Measurements from ENCODE around the gene NETO2. TPM values are rescaled to one million over a fixed set of nuclear protein-coding genes. Genes with fewer than 3 reads are reported as not detected.

NETO2 gene
- total and polyA plus RNA-seq, 9 of the 15 experiments (the other 6 are each of a cell fraction or from before 2014, with no cell fraction given), result 4.1 to 37.0 (median 22.2) TPM

- TF ChIP-seq E2F6 (IDR thresholded peaks at IDR 0.05; ENCODE audit: borderline replicate concordance in 1 of 2, extremely low read depth in 1 of 2, insufficient read depth in 1 of 2, insufficient read length in 1 of 2, low read depth in 1 of 2, low read length in 1 of 2, poor library complexity in 1 of 2, severe bottlenecking in 1 of 2) (peak; percentile 96 to 97), KDM2B (CRISPR knock-in tag; IDR thresholded peaks at IDR 0.05) (no peak), ARID4B (CRISPR knock-in tag; IDR thresholded peaks at IDR 0.05) (0 out of 2 replicates have a peak, but pooled peaks have one; percentile 13), FIP1L1 (IDR thresholded peaks at IDR 0.05; ENCODE audit: low read depth, low read length, poor library complexity, severe bottlenecking) (peak; percentile 60), ZBED1 (IDR thresholded peaks at IDR 0.05) (no peak), NCOA6 (IDR thresholded peaks at IDR 0.05) (peak; percentile 53; the same call in 1 of the 2 replicates), SP1 (CRISPR knock-in tag; IDR thresholded peaks at IDR 0.05) (no peak), ETS1 (conservative IDR thresholded peaks at IDR 0.05; ENCODE audit: control insufficient read depth, low read depth, low read length) (0 out of 2 replicates have a peak, but pooled peaks have one; percentile 16), ATF2 (CRISPR knock-in tag; IDR thresholded peaks at IDR 0.05) (peak; percentile 35; the same call in 1 of the 2 replicates), ID3 (CRISPR knock-in tag; IDR thresholded peaks at IDR 0.05) (no peak), ID3 (tag; IDR thresholded peaks at IDR 0.05) (peak; percentile 14; the same call in 1 of the 2 replicates)
Measured at GRCh38 chr16:47143677-47144558, at the start of gene NETO2 (continued).
